Uterus (tissue), 4 donors: ENCODE data around the gene TSPAN5. TPM values are rescaled to one million over a fixed set of nuclear protein-coding genes. Genes with fewer than 3 reads are reported as not detected.
A peak's percentile ranks its signal among the peaks of the same experiment; 100 is the strongest.

ENCODE experiments used
- DNase-seq, 2 donors: peaks; one replicate each; pipeline ENCODE4 v3.0.0-alpha.2; 2019 to 2020
- H3K27ac ChIP-seq, 2 donors: fragments of 200-600 bp; sonication (generic); 1 replicate in 1 of 2; 2 replicates in 1 of 2; pipeline ENCODE4 v1.5.1; 2016 to 2018
- H3K27me3 ChIP-seq, 2 donors: fragments of 200-600 bp; sonication (generic); one replicate each; pipeline ENCODE4 v1.5.1; 2018 to 2019; ENCODE audit warnings: control low read depth in 1 of 2
- H3K36me3 ChIP-seq, 2 donors: fragments of 200-600 bp; sonication (generic); one replicate each; pipeline ENCODE4 v1.5.1; 2019; ENCODE audit warnings: control low read depth in 1 of 2
- H3K4me1 ChIP-seq, 2 donors: fragments of 200-600 bp; sonication (generic); one replicate each; pipeline ENCODE4 v1.5.1; 2018 to 2019; ENCODE audit warnings: control low read depth in 1 of 2
- H3K4me3 ChIP-seq, 2 donors: fragments of 200-600 bp; sonication (generic); 1 replicate in 1 of 2; 2 replicates in 1 of 2; pipeline ENCODE4 v1.5.1; 2018 to 2019; ENCODE audit warnings: mild to moderate bottlenecking in 1 of 2
- H3K9me3 ChIP-seq, 2 donors: fragments of 200-600 bp; sonication (generic); one replicate each; pipeline ENCODE4 v1.5.1; 2019; ENCODE audit warnings: control low read depth in 1 of 2
- POLR2A ChIP-seq, 2 donors: fragments of 450-650 bp; IDR thresholded peaks; one replicate each; pipeline ENCODE4 v1.6.1; 2016; ENCODE audit warnings: antibody characterized with exemption in 2 of 2, mild to moderate bottlenecking in 1 of 2, moderate library complexity in 1 of 2
- intact Hi-C: fragments of 100-400 bp; cut with DNase I; formaldehyde crosslinking; loops from one replicate; pipeline ENCODE4 v1.15.1; 2023; ENCODE audit warnings: low total_unique reads
- total RNA-seq, 4 donors: library from RNA; depleted of rRNA in 3 of 4; stranded (reverse); fragments of >200 nt in 3 of 4; gene quantifications; one replicate each; pipeline versions ENCODE4 v1.1.0 to v1.2.4, GENCODE V29; 2014 to 2023
- TF ChIP-seq, protein P1 (sequence below), 4 experiments: fragments of 200-600 bp in 2 of 4; fragments of 450-650 bp in 2 of 4; sonication (generic) in 2 of 4; IDR thresholded peaks; one replicate each; pipeline ENCODE4 v1.5.1; 2016 to 2019; ENCODE audit warnings: antibody characterized with exemption in 4 of 4, mild to moderate bottlenecking in 2 of 4, moderate library complexity in 1 of 4
- donor health status: DM: yes; HTN: yes; CAD: no.

TSPAN5 gene
- total RNA-seq, 4 donors from 2014 or later = 15.9 to 45.3 (median 30.3) TPM

DNA sequence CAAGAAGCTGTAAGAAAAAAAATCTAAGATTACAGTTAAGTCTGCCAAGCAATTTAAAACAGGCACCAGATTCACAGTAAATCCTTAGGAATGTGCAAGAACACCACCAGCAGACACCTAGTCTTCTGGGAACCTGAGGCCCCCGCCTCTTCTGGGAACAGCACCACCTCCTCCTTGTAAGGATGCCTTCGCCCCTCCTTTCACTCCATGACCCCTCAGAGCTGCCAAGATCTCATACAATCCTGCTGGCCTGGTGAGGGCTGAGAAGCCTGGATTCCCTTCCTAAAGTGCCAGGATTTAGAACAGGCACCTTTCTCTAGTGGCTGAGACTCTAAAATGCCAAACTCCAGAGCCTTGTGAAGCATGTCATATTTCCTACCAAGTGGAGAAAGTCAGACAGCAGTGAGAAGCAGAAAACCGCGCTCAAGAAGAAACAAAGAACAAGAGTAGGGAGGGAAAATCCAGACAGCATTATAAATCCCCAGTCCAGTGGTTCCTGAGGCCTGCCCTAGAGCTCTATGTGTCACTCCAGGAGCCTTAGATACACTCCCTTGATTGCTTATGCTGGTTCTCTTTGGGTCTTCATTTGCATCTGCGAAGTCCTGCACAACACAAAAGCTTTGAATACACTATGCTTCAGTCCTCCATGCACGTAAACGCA, 166.4 kb downstream of the TSPAN5 start:
- Histone ChIP-seq H3K4me3 (no peak overlapping the region), H3K36me3 (no peaks in the 10 kb centered on the region), H3K9me3 (no peaks in the 10 kb centered on the region), H3K27me3 (no peaks in the 10 kb centered on the region), H3K4me1 (no peaks in the 10 kb centered on the region), H3K27ac (peak overlapping the region in 1 of 2 donors; percentile 35)
- intact Hi-C loops = no loop called here
- DNase-seq = no peak
- TF ChIP-seq POLR2A (IDR thresholded peaks at IDR 0.05) = no peak
- TF ChIP-seq, protein P1, sequence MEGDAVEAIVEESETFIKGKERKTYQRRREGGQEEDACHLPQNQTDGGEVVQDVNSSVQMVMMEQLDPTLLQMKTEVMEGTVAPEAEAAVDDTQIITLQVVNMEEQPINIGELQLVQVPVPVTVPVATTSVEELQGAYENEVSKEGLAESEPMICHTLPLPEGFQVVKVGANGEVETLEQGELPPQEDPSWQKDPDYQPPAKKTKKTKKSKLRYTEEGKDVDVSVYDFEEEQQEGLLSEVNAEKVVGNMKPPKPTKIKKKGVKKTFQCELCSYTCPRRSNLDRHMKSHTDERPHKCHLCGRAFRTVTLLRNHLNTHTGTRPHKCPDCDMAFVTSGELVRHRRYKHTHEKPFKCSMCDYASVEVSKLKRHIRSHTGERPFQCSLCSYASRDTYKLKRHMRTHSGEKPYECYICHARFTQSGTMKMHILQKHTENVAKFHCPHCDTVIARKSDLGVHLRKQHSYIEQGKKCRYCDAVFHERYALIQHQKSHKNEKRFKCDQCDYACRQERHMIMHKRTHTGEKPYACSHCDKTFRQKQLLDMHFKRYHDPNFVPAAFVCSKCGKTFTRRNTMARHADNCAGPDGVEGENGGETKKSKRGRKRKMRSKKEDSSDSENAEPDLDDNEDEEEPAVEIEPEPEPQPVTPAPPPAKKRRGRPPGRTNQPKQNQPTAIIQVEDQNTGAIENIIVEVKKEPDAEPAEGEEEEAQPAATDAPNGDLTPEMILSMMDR (IDR thresholded peaks at IDR 0.05) = no peak

DNA sequence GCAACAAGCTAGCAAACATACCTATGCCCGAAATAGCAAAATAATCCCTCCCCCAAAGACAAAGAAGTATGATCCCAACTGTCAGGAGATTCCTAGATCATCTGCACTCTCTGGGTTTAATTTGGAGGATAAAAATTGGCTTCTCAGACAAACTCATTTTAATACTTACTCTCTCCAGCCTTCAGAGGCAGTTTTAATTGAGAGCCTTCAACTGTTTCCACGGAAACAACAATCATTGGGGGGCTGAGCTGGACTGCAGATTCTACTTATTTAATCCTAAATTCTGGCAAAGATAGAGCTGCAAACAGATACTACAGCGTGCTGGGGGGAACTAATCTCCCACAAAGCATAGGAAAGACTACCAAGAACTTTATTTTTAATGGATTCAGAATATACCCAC, 168.2 kb downstream of the TSPAN5 start:
- no peaks in the 10 kb centered on the region for H3K9me3 ChIP-seq
- no peak overlapping the region for H3K27ac ChIP-seq
- no peak overlapping the region for H3K4me3 ChIP-seq
- intact Hi-C loops = no loop called here
- H3K27me3 ChIP-seq = no peaks in the 10 kb centered on the region
- TF ChIP-seq POLR2A (IDR thresholded peaks at IDR 0.05) = no peak
- TF ChIP-seq, protein P1 (IDR thresholded peaks at IDR 0.05) = no peak
- H3K36me3 ChIP-seq = no peaks in the 10 kb centered on the region
- DNase-seq = no peak
- H3K4me1 ChIP-seq = no peaks in the 10 kb centered on the region

DNA sequence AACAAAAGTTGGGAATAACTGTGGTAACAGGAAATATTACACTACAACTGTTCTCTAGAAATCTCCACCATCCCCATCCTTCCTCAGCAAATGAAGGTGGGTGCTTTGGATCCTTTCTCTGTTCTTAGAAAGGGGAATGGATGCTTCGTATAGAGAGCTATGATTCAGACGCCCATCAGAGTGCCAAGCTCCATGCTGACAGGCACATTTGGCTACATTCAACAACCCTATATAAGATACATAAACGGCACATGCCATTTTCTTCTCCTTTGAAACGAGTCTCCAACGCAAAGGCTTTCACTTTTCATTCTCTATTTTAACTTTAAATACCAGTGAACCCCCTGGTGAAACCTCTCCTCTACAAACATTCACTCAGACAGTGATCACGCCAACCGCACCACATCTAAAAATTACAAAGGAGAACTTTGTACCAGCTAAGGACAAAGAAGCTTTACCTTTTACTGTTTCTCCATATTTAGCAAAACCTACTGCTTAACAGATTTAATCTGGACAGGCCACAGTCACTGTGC, 172.5 kb downstream of the TSPAN5 start:
- no peak overlapping the region for H3K4me3 ChIP-seq
- no peaks in the 10 kb centered on the region for H3K4me1 ChIP-seq
- H3K36me3 ChIP-seq = no peaks in the 10 kb centered on the region
- TF ChIP-seq, protein P1 (IDR thresholded peaks at IDR 0.05) = no peak
- TF ChIP-seq POLR2A (IDR thresholded peaks at IDR 0.05) = no peak
- no peak for DNase-seq
- no peaks in the 10 kb centered on the region for H3K27me3 ChIP-seq
- intact Hi-C loops = no loop called here
- H3K9me3 ChIP-seq = no peaks in the 10 kb centered on the region
- no peak overlapping the region for H3K27ac ChIP-seq

DNA sequence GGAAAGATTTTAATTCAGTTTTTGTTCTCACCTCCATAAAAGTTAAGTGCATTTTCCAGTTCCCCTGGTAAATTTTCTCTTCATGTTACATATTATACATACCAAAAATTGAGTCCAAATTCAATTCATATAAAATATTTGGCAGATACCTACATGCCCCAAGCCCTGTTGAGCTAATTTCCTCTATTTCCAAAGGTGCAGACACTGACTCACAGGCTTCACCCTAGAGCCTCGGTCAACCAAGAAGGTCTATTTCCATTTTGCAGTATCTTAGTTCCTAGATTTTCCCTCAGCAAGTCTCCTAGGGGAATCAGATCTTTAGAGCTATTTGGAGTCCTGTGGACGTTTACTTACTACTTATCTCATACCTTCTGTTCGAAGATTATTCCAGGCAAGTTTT, 174.4 kb downstream of the TSPAN5 start:
- DNase-seq = no peak
- TF ChIP-seq, protein P1 (IDR thresholded peaks at IDR 0.05) = no peak
- no peak for TF ChIP-seq POLR2A (IDR thresholded peaks at IDR 0.05)
- Histone ChIP-seq H3K27me3 (no peaks in the 10 kb centered on the region), H3K27ac (no peak overlapping the region), H3K4me3 (no peak overlapping the region), H3K9me3 (no peaks in the 10 kb centered on the region), H3K36me3 (no peaks in the 10 kb centered on the region), H3K4me1 (no peaks in the 10 kb centered on the region)
- intact Hi-C loops = no loop called here

DNA sequence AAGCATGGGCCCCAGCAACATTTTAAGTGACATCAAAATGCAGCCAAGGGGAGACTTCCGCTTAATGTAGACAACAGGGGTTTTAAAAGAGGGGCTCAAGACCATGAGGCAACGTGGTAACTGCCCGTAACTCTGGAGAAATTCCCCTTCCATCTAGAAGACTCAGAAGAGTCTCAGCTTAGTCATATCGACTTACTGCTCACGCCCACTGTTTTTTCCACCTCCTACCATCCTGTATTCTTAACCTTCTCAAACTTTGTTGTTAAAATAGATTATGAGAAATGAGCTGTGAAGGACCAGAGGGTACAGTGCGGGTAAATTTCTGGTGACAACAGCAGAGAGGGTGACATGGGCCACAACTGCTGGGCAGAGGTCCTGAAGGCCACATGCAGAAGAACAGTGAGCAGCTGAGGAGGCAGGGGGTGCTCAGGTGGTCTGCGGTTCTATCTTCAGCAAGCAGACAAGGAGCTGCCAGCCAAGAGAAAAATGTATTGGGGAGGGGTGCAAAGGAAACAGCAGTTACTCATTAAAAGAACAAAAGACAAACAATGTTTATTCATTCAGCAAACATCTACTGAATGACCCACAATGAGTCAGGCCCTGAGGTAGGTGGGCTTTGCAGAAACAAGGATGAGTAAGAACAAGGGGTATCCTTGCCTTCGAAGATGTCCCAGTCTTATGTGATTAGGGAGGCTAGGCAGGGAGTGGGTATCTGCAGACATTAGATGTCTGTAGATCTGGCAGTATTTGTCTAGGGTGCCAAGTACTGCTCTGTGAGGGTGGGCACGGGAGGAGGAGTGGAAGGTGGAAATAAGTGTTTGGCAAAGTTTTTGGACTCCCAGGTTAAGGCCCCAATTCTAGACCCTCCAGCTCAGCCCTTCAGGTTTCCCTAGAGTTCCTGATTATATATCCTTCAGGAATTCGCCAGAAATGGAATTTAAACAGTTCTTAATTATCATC, 175.3 kb downstream of the TSPAN5 start:
- intact Hi-C loops = no loop called here
- no peaks in the 10 kb centered on the region for H3K27me3 ChIP-seq
- H3K4me3 ChIP-seq = no peak overlapping the region
- no peak for DNase-seq
- no peaks in the 10 kb centered on the region for H3K4me1 ChIP-seq
- no peak for TF ChIP-seq POLR2A (IDR thresholded peaks at IDR 0.05)
- TF ChIP-seq, protein P1 (IDR thresholded peaks at IDR 0.05) = no peak
- H3K27ac ChIP-seq = no peak overlapping the region
- H3K36me3 ChIP-seq = no peaks in the 10 kb centered on the region
- H3K9me3 ChIP-seq = no peaks in the 10 kb centered on the region
